ENCODE data around the gene RBL2. TPM values are rescaled to one million over a fixed set of nuclear protein-coding genes. Genes with fewer than 3 reads are reported as not detected.

The RBL2 gene
- total RNA-seq, 1 experiment from 2014 or later = 38.4 TPM

GRCh38 chr16:53480394-53480793 is 46.1 kb downstream of the RBL2 start:
- no peaks in the 10 kb centered on the region for H3K4me1 Mint-ChIP-seq
- DNase-seq (ENCODE audit: low spot score) (no peak), ATAC-seq (no peak)
- H3K27ac Mint-ChIP-seq = no peak overlapping the region
- ChIA-PET POLR2A (no interaction called here), CTCF (no interaction called here)
- no peak overlapping the region for H3K4me3 Mint-ChIP-seq
- TF ChIP-seq FOXP1 (CRISPR knock-in tag; IDR thresholded peaks at IDR 0.05; ENCODE audit: borderline replicate concordance) = no peak
- no peak for TF ChIP-seq JAZF1 (CRISPR knock-in tag; IDR thresholded peaks at IDR 0.05)
- TF ChIP-seq, protein P1, sequence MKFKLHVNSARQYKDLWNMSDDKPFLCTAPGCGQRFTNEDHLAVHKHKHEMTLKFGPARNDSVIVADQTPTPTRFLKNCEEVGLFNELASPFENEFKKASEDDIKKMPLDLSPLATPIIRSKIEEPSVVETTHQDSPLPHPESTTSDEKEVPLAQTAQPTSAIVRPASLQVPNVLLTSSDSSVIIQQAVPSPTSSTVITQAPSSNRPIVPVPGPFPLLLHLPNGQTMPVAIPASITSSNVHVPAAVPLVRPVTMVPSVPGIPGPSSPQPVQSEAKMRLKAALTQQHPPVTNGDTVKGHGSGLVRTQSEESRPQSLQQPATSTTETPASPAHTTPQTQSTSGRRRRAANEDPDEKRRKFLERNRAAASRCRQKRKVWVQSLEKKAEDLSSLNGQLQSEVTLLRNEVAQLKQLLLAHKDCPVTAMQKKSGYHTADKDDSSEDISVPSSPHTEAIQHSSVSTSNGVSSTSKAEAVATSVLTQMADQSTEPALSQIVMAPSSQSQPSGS (CRISPR knock-in tag; IDR thresholded peaks at IDR 0.05; ENCODE audit: borderline replicate concordance, low read depth) = no peak
- TF ChIP-seq ESRRA (CRISPR knock-in tag; IDR thresholded peaks at IDR 0.05; ENCODE audit: borderline replicate concordance) = no peak
- no peak for TF ChIP-seq E2F5 (CRISPR knock-in tag; IDR thresholded peaks at IDR 0.05)
- TF ChIP-seq, protein P2, sequence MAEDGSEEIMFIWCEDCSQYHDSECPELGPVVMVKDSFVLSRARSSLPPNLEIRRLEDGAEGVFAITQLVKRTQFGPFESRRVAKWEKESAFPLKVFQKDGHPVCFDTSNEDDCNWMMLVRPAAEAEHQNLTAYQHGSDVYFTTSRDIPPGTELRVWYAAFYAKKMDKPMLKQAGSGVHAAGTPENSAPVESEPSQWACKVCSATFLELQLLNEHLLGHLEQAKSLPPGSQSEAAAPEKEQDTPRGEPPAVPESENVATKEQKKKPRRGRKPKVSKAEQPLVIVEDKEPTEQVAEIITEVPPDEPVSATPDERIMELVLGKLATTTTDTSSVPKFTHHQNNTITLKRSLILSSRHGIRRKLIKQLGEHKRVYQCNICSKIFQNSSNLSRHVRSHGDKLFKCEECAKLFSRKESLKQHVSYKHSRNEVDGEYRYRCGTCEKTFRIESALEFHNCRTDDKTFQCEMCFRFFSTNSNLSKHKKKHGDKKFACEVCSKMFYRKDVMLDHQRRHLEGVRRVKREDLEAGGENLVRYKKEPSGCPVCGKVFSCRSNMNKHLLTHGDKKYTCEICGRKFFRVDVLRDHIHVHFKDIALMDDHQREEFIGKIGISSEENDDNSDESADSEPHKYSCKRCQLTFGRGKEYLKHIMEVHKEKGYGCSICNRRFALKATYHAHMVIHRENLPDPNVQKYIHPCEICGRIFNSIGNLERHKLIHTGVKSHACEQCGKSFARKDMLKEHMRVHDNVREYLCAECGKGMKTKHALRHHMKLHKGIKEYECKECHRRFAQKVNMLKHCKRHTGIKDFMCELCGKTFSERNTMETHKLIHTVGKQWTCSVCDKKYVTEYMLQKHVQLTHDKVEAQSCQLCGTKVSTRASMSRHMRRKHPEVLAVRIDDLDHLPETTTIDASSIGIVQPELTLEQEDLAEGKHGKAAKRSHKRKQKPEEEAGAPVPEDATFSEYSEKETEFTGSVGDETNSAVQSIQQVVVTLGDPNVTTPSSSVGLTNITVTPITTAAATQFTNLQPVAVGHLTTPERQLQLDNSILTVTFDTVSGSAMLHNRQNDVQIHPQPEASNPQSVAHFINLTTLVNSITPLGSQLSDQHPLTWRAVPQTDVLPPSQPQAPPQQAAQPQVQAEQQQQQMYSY (CRISPR knock-in tag; IDR thresholded peaks at IDR 0.05) = no peak
- no peak for TF ChIP-seq ZNF219 (CRISPR knock-in tag; IDR thresholded peaks at IDR 0.05; ENCODE audit: borderline replicate concordance)
- no peak for TF ChIP-seq CREB1 (CRISPR knock-in tag; IDR thresholded peaks at IDR 0.05)
- no peak for TF ChIP-seq FOXJ3 (CRISPR knock-in tag; IDR thresholded peaks at IDR 0.05; ENCODE audit: borderline replicate concordance)
- no peak for TF ChIP-seq SP1 (CRISPR knock-in tag; conservative IDR thresholded peaks at IDR 0.05)
- TF ChIP-seq, protein P3, sequence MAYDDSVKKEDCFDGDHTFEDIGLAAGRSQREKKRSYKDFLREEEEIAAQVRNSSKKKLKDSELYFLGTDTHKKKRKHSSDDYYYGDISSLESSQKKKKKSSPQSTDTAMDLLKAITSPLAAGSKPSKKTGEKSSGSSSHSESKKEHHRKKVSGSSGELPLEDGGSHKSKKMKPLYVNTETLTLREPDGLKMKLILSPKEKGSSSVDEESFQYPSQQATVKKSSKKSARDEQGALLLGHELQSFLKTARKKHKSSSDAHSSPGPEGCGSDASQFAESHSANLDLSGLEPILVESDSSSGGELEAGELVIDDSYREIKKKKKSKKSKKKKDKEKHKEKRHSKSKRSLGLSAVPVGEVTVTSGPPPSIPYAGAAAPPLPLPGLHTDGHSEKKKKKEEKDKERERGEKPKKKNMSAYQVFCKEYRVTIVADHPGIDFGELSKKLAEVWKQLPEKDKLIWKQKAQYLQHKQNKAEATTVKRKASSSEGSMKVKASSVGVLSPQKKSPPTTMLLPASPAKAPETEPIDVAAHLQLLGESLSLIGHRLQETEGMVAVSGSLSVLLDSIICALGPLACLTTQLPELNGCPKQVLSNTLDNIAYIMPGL (CRISPR knock-in tag; IDR thresholded peaks at IDR 0.05) = no peak
- H3K9me3 Mint-ChIP-seq = peaks cover 9% of the 10 kb centered on the region
- no peaks in the 10 kb centered on the region for H3K27me3 Mint-ChIP-seq (ENCODE audit: low read depth)
- H3K36me3 Mint-ChIP-seq = peaks cover 67% of the 10 kb centered on the region

DNA sequence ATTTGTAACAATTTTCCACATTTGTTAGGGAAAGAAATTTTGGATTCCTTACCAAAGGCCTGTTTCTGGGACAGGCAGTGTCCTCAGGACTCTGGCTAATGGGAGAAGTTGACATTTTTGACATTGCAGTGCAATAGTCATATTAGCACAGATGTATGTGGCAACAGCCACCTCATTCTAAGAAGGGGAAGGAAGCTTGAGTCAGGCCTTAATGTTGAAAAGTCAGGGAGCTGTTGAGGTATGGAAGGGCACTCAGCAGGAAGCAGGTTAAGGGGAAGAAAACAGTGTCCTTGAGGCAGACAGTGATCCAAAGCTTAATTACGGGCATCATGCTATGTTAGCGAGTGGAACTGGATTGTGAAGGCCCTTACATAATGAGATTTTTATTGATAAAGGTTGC is 47.9 kb downstream of the RBL2 start:
- ChIA-PET POLR2A (no interaction called here), CTCF (no interaction called here)
- ATAC-seq = no peak
- Mint-ChIP-seq H3K27ac (no peak overlapping the region), H3K27me3 (ENCODE audit: low read depth) (no peaks in the 10 kb centered on the region), H3K9me3 (peaks cover 26% of the 10 kb centered on the region), H3K4me1 (no peaks in the 10 kb centered on the region), H3K4me3 (no peak overlapping the region), H3K36me3 (peaks cover 78% of the 10 kb centered on the region)
- DNase-seq (ENCODE audit: low spot score) = no peak
- TF ChIP-seq, protein P4, sequence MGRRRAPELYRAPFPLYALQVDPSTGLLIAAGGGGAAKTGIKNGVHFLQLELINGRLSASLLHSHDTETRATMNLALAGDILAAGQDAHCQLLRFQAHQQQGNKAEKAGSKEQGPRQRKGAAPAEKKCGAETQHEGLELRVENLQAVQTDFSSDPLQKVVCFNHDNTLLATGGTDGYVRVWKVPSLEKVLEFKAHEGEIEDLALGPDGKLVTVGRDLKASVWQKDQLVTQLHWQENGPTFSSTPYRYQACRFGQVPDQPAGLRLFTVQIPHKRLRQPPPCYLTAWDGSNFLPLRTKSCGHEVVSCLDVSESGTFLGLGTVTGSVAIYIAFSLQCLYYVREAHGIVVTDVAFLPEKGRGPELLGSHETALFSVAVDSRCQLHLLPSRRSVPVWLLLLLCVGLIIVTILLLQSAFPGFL (CRISPR knock-in tag; IDR thresholded peaks at IDR 0.05; ENCODE audit: borderline replicate concordance) = no peak
- TF ChIP-seq ZNF138 (CRISPR knock-in tag; conservative IDR thresholded peaks at IDR 0.05) (no peak), SMAD4 (CRISPR knock-in tag; IDR thresholded peaks at IDR 0.05) (no peak), ZNF671 (CRISPR knock-in tag; IDR thresholded peaks at IDR 0.05) (no peak), ZNF232 (CRISPR knock-in tag; IDR thresholded peaks at IDR 0.05) (no peak), NFATC4 (CRISPR knock-in tag; IDR thresholded peaks at IDR 0.05) (no peak), ZNF121 (CRISPR knock-in tag; IDR thresholded peaks at IDR 0.05) (no peak), IRF2 (CRISPR knock-in tag; IDR thresholded peaks at IDR 0.05; ENCODE audit: borderline replicate concordance, low read depth) (no peak), USF2 (CRISPR knock-in tag; IDR thresholded peaks at IDR 0.05) (no peak), NR1H2 (CRISPR knock-in tag; IDR thresholded peaks at IDR 0.05) (no peak)
- TF ChIP-seq, protein P3 (CRISPR knock-in tag; IDR thresholded peaks at IDR 0.05) = no peak
- TF ChIP-seq, protein P5, sequence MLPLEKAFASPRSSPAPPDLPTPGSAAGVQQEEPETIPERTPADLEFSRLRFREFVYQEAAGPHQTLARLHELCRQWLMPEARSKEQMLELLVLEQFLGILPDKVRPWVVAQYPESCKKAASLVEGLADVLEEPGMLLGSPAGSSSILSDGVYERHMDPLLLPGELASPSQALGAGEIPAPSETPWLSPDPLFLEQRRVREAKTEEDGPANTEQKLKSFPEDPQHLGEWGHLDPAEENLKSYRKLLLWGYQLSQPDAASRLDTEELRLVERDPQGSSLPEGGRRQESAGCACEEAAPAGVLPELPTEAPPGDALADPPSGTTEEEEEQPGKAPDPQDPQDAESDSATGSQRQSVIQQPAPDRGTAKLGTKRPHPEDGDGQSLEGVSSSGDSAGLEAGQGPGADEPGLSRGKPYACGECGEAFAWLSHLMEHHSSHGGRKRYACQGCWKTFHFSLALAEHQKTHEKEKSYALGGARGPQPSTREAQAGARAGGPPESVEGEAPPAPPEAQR (CRISPR knock-in tag; IDR thresholded peaks at IDR 0.05) = no peak
